Fibroblast of lung (primary cell): ENCODE measurements around the gene SPTB. TPM values are rescaled to one million over a fixed set of nuclear protein-coding genes. Genes with fewer than 3 reads are reported as not detected.

ENCODE experiments used
- DNase-seq, 2 donors: peaks; one replicate each; pipeline versions ENCODE4 v3.0.0 to v3.0.0-alpha.2; 2010; ENCODE audit warnings: low read depth in 2 of 2
- H2AFZ ChIP-seq: 2 replicates; pipeline ENCODE4 v1.5.1; 2012; ENCODE audit warnings: low read length, control low read depth, inconsistent platforms
- H3K27ac ChIP-seq: 2 replicates; pipeline ENCODE4 v1.5.1; 2011; ENCODE audit warnings: low read length, control low read depth; ENCODE audit not compliant: insufficient read depth
- H3K27me3 ChIP-seq: 2 replicates; pipeline ENCODE4 v1.5.1; 2011; ENCODE audit warnings: mild to moderate bottlenecking, low read length; ENCODE audit not compliant: control insufficient read depth, insufficient read depth
- H3K36me3 ChIP-seq: 2 replicates; pipeline ENCODE4 v1.5.1; 2011; ENCODE audit warnings: low read length; ENCODE audit not compliant: control insufficient read depth, insufficient read depth
- H3K4me1 ChIP-seq: 2 replicates; pipeline ENCODE4 v1.5.1; 2011; ENCODE audit warnings: low read length; ENCODE audit not compliant: control insufficient read depth, insufficient read depth; ENCODE audit errors: extremely low read depth
- H3K4me2 ChIP-seq: 2 replicates; pipeline ENCODE4 v1.5.1; 2011; ENCODE audit warnings: low read length, control low read depth; ENCODE audit not compliant: insufficient read depth; ENCODE audit errors: extremely low read depth
- H3K4me3 ChIP-seq, 4 experiments: fragments of 200-600 bp in 1 of 4; sonication (generic) in 1 of 4; replicated peaks in 1 of 4; 2 replicates each; pipeline ENCODE4 v1.5.1; 2011 to 2016; ENCODE audit warnings: low read length in 4 of 4, low read depth in 3 of 4, mild to moderate bottlenecking in 3 of 4, control low read depth in 2 of 4, inconsistent platforms in 1 of 4, mixed read lengths in 1 of 4; ENCODE audit not compliant: insufficient read depth in 1 of 4; ENCODE audit errors: control extremely low read depth in 1 of 4
- H3K79me2 ChIP-seq: 2 replicates; pipeline ENCODE4 v1.5.1; 2012; ENCODE audit warnings: mild to moderate bottlenecking, low read length, inconsistent platforms; ENCODE audit not compliant: control insufficient read depth, insufficient read depth
- H3K9ac ChIP-seq: 2 replicates; pipeline ENCODE4 v1.5.1; 2011; ENCODE audit warnings: mild to moderate bottlenecking, low read length, control low read depth; ENCODE audit not compliant: insufficient read depth
- H3K9me3 ChIP-seq: 2 replicates; pipeline ENCODE4 v1.5.1; 2012; ENCODE audit warnings: low read depth, low read length; ENCODE audit not compliant: control insufficient read depth, insufficient read depth
- H4K20me1 ChIP-seq: 2 replicates; pipeline ENCODE4 v1.5.1; 2011; ENCODE audit warnings: low read length; ENCODE audit not compliant: control insufficient read depth, insufficient read depth; ENCODE audit errors: extremely low read depth
- CTCF ChIP-seq, 2 donors: IDR thresholded peaks in 1 of 2; conservative IDR thresholded peaks in 1 of 2; 1 replicate in 1 of 2; 2 replicates in 1 of 2; pipeline ENCODE4 v1.5.1; 2011 to 2012; ENCODE audit warnings: low read length in 2 of 2, control low read depth in 1 of 2, inconsistent platforms in 1 of 2, low read depth in 1 of 2, mild to moderate bottlenecking in 1 of 2
- EZH2 ChIP-seq: IDR thresholded peaks from 2 replicates; pipeline ENCODE4 v1.5.1; 2012; ENCODE audit warnings: low read length, control low read depth, mild to moderate bottlenecking; ENCODE audit errors: missing control alignments
- polyA plus RNA-seq, 2 donors: library from polyadenylated mRNA; depleted of rRNA in 1 of 2; stranded (reverse) in 1 of 2; unstranded in 1 of 2; fragments of >200 nt; gene quantifications; 2 replicates each; pipeline ENCODE4 v1.2.1, GENCODE V29; 2011 to 2012; ENCODE audit warnings: missing spikeins in 1 of 2
- total RNA-seq: library from RNA; depleted of rRNA; stranded (reverse); fragments of >200 nt; gene quantifications from 2 replicates; pipeline ENCODE4 v1.2.1, GENCODE V29; 2014

The SPTB gene
- total and polyA plus RNA-seq, 2 donors (not counting 1 experiment from before 2014, with no cell fraction given): not detected

GRCh38 chr14:64715146-64715627 is 164.5 kb downstream of the SPTB start:
- H3K27ac ChIP-seq: no peak overlapping the region
- no peak for DNase-seq
- no peaks in the 10 kb centered on the region for H3K36me3 ChIP-seq
- peaks cover 2% of the 10 kb centered on the region for H3K27me3 ChIP-seq
- no peak overlapping the region for H2AFZ ChIP-seq
- no peaks in the 10 kb centered on the region for H3K79me2 ChIP-seq
- peaks cover 2% of the 10 kb centered on the region for H3K9me3 ChIP-seq
- TF ChIP-seq EZH2 (no peak), CTCF (conservative IDR thresholded peaks at IDR 0.05 in 1 of 2, IDR thresholded peaks at IDR 0.05 in 1 of 2; ENCODE audit: low read depth in 1 of 2, low read length in 2 of 2) (no peak)
- no peak overlapping the region for H3K4me3 ChIP-seq
- no peaks in the 10 kb centered on the region for H4K20me1 ChIP-seq
- peaks cover 7% of the 10 kb centered on the region for H3K4me1 ChIP-seq
- H3K4me2 ChIP-seq: no peak overlapping the region
- H3K9ac ChIP-seq: no peak overlapping the region

- no peaks in the 10 kb centered on the region for H3K79me2 ChIP-seq
- no peak overlapping the region for H3K9ac ChIP-seq
- DNase-seq: no peak
- no peak overlapping the region for H3K27ac ChIP-seq
- H3K4me2 ChIP-seq: no peak overlapping the region
- no peak overlapping the region for H3K4me3 ChIP-seq
- TF ChIP-seq EZH2 (no peak), CTCF (conservative IDR thresholded peaks at IDR 0.05 in 1 of 2, IDR thresholded peaks at IDR 0.05 in 1 of 2; ENCODE audit: low read depth in 1 of 2, low read length in 2 of 2) (no peak)
- H2AFZ ChIP-seq: no peak overlapping the region
- H4K20me1 ChIP-seq: no peaks in the 10 kb centered on the region
- peaks cover 2% of the 10 kb centered on the region for H3K9me3 ChIP-seq
- no peaks in the 10 kb centered on the region for H3K36me3 ChIP-seq
- H3K27me3 ChIP-seq: peaks cover 2% of the 10 kb centered on the region
- H3K4me1 ChIP-seq: peaks cover 2% of the 10 kb centered on the region
Observed at GRCh38 chr14:64714432-64715025, 165.2 kb downstream of the SPTB start.

GRCh38 chr14:64713677-64714076 is 166.0 kb downstream of the SPTB start:
- Histone ChIP-seq H3K4me3 (no peak overlapping the region), H3K27me3 (peaks cover 2% of the 10 kb centered on the region), H2AFZ (no peak overlapping the region), H3K79me2 (no peaks in the 10 kb centered on the region), H3K36me3 (no peaks in the 10 kb centered on the region), H3K9ac (no peak overlapping the region), H3K27ac (no peak overlapping the region), H3K4me2 (no peak overlapping the region), H4K20me1 (no peaks in the 10 kb centered on the region), H3K4me1 (no peaks in the 10 kb centered on the region), H3K9me3 (peaks cover 2% of the 10 kb centered on the region)
- no peak for DNase-seq
- TF ChIP-seq CTCF (conservative IDR thresholded peaks at IDR 0.05 in 1 of 2, IDR thresholded peaks at IDR 0.05 in 1 of 2; ENCODE audit: low read depth in 1 of 2, low read length in 2 of 2) (no peak), EZH2 (no peak)
